Tibial artery (tissue), 4 donors: ENCODE measurements around the gene UBD.

Experiments
- DNase-seq, 2 donors: peaks; one replicate each; pipeline ENCODE4 v3.0.0-alpha.2; 2019
- H3K27ac ChIP-seq, 2 donors: fragments of 200-600 bp; sonication (generic) in 1 of 2; 1 replicate in 1 of 2; 2 replicates in 1 of 2; pipeline ENCODE4 v1.5.1; 2018 to 2019; ENCODE audit warnings: mild to moderate bottlenecking in 1 of 2
- H3K27me3 ChIP-seq, 2 donors: fragments of 200-600 bp; sonication (generic) in 1 of 2; one replicate each; pipeline versions ENCODE4 v1.5.1 to v1.6.0; 2016 to 2019
- H3K36me3 ChIP-seq, 3 donors: fragments of 200-600 bp; sonication (generic) in 2 of 3; one replicate each; pipeline ENCODE4 v1.5.1; 2016 to 2019; ENCODE audit warnings: mild to moderate bottlenecking in 2 of 3
- H3K4me1 ChIP-seq, 4 donors: fragments of 200-600 bp; sonication (generic) in 2 of 4; 1 replicate in 3 of 4; 2 replicates in 1 of 4; pipeline ENCODE4 v1.5.1; 2016 to 2019
- H3K4me3 ChIP-seq, 2 donors: fragments of 200-600 bp; sonication (generic) in 1 of 2; 1 replicate in 1 of 2; 2 replicates in 1 of 2; pipeline ENCODE4 v1.5.1; 2018 to 2019; ENCODE audit warnings: mild to moderate bottlenecking in 2 of 2
- H3K9me3 ChIP-seq, 3 donors: fragments of 200-600 bp; sonication (generic) in 1 of 3; one replicate each; pipeline ENCODE4 v1.5.1; 2016 to 2019
- intact Hi-C: fragments of 100-400 bp; cut with DNase I; formaldehyde crosslinking; loops from one replicate; pipeline ENCODE4 v1.15.0; 2023; ENCODE audit warnings: low total_unique reads
- TF ChIP-seq, protein P1 (sequence below), 2 experiments: fragments of 200-600 bp in 1 of 2; fragments of 450-650 bp in 1 of 2; IDR thresholded peaks; one replicate each; pipeline ENCODE4 v1.5.1; 2017 to 2019; ENCODE audit warnings: antibody characterized with exemption in 2 of 2, mild to moderate bottlenecking in 1 of 2, moderate library complexity in 1 of 2

The UBD gene

GRCh38 chr6:29553268-29554057, 6.1 kb downstream of the UBD start:
- Histone ChIP-seq H3K4me3 (peak overlapping the region; percentile 26 to 47), H3K27ac (no peak overlapping the region), H3K36me3 (no peaks in the 10 kb centered on the region), H3K9me3 (no peaks in the 10 kb centered on the region), H3K4me1 (peaks cover 0 to 16% (median 15%) of the 10 kb centered on the region in 4 donors), H3K27me3 (peaks cover 0 to 47% of the 10 kb centered on the region in 2 donors)
- TF ChIP-seq, protein P1, sequence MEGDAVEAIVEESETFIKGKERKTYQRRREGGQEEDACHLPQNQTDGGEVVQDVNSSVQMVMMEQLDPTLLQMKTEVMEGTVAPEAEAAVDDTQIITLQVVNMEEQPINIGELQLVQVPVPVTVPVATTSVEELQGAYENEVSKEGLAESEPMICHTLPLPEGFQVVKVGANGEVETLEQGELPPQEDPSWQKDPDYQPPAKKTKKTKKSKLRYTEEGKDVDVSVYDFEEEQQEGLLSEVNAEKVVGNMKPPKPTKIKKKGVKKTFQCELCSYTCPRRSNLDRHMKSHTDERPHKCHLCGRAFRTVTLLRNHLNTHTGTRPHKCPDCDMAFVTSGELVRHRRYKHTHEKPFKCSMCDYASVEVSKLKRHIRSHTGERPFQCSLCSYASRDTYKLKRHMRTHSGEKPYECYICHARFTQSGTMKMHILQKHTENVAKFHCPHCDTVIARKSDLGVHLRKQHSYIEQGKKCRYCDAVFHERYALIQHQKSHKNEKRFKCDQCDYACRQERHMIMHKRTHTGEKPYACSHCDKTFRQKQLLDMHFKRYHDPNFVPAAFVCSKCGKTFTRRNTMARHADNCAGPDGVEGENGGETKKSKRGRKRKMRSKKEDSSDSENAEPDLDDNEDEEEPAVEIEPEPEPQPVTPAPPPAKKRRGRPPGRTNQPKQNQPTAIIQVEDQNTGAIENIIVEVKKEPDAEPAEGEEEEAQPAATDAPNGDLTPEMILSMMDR (IDR thresholded peaks at IDR 0.05) = no peak
- intact Hi-C loops = no loop called here
- DNase-seq = peak in 1 of 2 donors; percentile 57

DNA sequence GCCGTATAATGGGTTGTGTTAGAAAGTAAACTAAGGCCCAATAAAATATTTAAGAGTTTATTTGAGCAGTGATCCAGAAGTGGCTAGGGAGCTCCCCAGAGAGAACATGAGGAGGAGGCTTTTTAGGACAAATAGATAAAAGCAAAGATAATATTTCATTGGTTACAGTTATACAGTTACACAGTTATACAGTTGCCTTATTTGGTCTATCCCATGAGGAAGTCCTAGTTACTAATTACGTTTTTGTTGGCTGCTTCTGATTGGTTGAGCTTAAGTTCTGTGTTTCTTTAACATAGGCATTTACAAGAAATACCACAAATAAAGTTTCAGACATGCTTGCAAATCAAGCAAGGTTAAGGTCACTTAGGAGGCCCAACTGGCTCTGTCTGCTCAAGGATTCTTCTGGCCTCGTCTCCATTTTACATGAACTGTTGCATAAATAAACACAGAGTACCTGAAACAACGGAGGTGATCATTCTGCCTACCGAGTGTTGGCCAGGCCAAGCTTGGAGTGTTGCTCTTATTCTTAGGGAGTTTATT, 7.0 kb downstream of the UBD start:
- Histone ChIP-seq H3K36me3 (no peaks in the 10 kb centered on the region), H3K9me3 (no peaks in the 10 kb centered on the region), H3K4me1 (peaks cover 0 to 16% (median 15%) of the 10 kb centered on the region in 4 donors), H3K4me3 (peak overlapping the region; percentile 26 to 47), H3K27me3 (peaks cover 0 to 47% of the 10 kb centered on the region in 2 donors), H3K27ac (no peak overlapping the region)
- TF ChIP-seq, protein P1 (IDR thresholded peaks at IDR 0.05) = no peak
- intact Hi-C loops = no loop called here
- no peak for DNase-seq

GRCh38 chr6:29547573-29547972, 12.0 kb downstream of the UBD start:
- Histone ChIP-seq H3K27me3 (peaks cover 0 to 4% of the 10 kb centered on the region in 2 donors), H3K4me1 (peaks cover 0 to under 1% (median under 1%) of the 10 kb centered on the region in 4 donors), H3K9me3 (peaks cover 0 to 5% (median 0%) of the 10 kb centered on the region in 3 donors), H3K36me3 (no peaks in the 10 kb centered on the region), H3K4me3 (no peak overlapping the region), H3K27ac (no peak overlapping the region)
- TF ChIP-seq, protein P1 (IDR thresholded peaks at IDR 0.05) = no peak
- intact Hi-C loops = no loop called here
- no peak for DNase-seq

- TF ChIP-seq, protein P1 (IDR thresholded peaks at IDR 0.05) = no peak
- Histone ChIP-seq H3K36me3 (no peaks in the 10 kb centered on the region), H3K27me3 (peaks cover 0 to 9% of the 10 kb centered on the region in 2 donors), H3K4me3 (no peak overlapping the region), H3K9me3 (no peaks in the 10 kb centered on the region), H3K27ac (no peak overlapping the region), H3K4me1 (no peaks in the 10 kb centered on the region)
- DNase-seq = no peak
- intact Hi-C loops = no loop called here
Observed at GRCh38 chr6:29537714-29538403, 21.7 kb downstream of the UBD start.

DNA sequence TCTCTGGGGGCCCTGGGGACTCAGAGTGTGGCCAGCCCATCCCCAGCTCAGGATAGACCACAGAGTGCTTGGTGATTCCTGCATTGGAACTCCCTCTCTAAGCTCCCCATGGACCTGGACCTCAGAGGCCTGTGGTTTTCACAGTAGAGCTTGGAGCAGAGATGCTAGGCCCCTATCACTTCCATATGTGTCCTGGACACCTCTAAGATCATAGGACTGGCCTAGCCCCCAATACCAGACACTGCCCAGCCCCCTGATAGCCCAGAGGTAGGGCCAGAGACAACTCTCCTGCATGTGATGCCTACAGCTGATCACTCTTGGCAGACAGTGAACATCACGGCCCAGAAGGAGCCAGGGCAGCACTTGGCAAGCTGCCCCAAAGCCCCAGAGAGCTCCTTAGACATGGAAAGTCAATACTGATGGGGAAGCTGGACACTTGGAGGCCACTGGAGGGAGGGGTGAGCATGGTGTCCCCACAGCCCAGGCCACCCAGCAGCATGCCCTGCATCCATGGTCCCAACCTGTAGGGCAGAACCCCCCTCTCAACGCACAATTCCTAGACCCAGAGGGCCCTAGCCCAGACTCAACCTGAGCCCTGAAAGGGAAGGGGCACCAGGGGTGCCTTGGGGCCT, 27.1 kb downstream of the UBD start:
- intact Hi-C loops = no loop called here
- Histone ChIP-seq H3K9me3 (no peaks in the 10 kb centered on the region), H3K4me1 (no peaks in the 10 kb centered on the region), H3K27me3 (peaks cover 0 to 14% of the 10 kb centered on the region in 2 donors), H3K4me3 (no peak overlapping the region), H3K36me3 (no peaks in the 10 kb centered on the region), H3K27ac (no peak overlapping the region)
- TF ChIP-seq, protein P1 (IDR thresholded peaks at IDR 0.05) = no peak
- DNase-seq = no peak
